NB4 (cell line): ENCODE measurements around the gene CHCHD4.

Experiments
- POLR2A ChIP-seq: IDR thresholded peaks from 2 replicates; pipeline ENCODE4 v1.6.1; 2011; ENCODE audit warnings: mild to moderate bottlenecking; ENCODE audit not compliant: insufficient read length; ENCODE audit errors: extremely low read depth
- TF ChIP-seq, protein P1 (sequence below): IDR thresholded peaks from one replicate; pipeline ENCODE4 v1.5.1; 2012; ENCODE audit warnings: low read depth, low read length

- TF ChIP-seq POLR2A: no peak
- TF ChIP-seq, protein P1, sequence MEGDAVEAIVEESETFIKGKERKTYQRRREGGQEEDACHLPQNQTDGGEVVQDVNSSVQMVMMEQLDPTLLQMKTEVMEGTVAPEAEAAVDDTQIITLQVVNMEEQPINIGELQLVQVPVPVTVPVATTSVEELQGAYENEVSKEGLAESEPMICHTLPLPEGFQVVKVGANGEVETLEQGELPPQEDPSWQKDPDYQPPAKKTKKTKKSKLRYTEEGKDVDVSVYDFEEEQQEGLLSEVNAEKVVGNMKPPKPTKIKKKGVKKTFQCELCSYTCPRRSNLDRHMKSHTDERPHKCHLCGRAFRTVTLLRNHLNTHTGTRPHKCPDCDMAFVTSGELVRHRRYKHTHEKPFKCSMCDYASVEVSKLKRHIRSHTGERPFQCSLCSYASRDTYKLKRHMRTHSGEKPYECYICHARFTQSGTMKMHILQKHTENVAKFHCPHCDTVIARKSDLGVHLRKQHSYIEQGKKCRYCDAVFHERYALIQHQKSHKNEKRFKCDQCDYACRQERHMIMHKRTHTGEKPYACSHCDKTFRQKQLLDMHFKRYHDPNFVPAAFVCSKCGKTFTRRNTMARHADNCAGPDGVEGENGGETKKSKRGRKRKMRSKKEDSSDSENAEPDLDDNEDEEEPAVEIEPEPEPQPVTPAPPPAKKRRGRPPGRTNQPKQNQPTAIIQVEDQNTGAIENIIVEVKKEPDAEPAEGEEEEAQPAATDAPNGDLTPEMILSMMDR: no peak
Measured at GRCh38 chr3:14123308-14124222, 1.1 kb downstream of the CHCHD4 start.
